Nephron (organoid): ENCODE data around the gene NCK2.

Source experiments
- H3K27ac Mint-ChIP-seq, 3 experiments: 2 replicates each; pipeline ENCODE4 v1.8.0; 2020; ENCODE audit warnings: mixed read lengths in 3 of 3, mild to moderate bottlenecking in 2 of 3, moderate library complexity in 1 of 3
- H3K27me3 Mint-ChIP-seq: 2 replicates; pipeline ENCODE4 v1.8.0; 2021; ENCODE audit warnings: low read depth, mild to moderate bottlenecking, moderate library complexity, mixed read lengths
- H3K36me3 Mint-ChIP-seq: 2 replicates; pipeline ENCODE4 v1.8.0; 2020; ENCODE audit warnings: low read depth, mixed read lengths
- H3K4me1 Mint-ChIP-seq: 2 replicates; pipeline ENCODE4 v1.8.0; 2020; ENCODE audit warnings: mixed read lengths
- H3K4me3 Mint-ChIP-seq, 3 experiments: 2 replicates each; pipeline ENCODE4 v1.8.0; 2020; ENCODE audit warnings: mild to moderate bottlenecking in 3 of 3, mixed read lengths in 3 of 3, moderate library complexity in 2 of 3
- H3K9me3 Mint-ChIP-seq: 2 replicates; pipeline ENCODE4 v1.8.0; 2020; ENCODE audit warnings: mixed read lengths
- CTCF ChIP-seq, 3 experiments: fragments of 200-600 bp; sonication (generic); IDR thresholded peaks; one replicate each; pipeline ENCODE4 v1.5.0; 2021; ENCODE audit warnings: antibody characterized with exemption in 3 of 3; ENCODE audit not compliant: unreplicated experiment in 3 of 3

The NCK2 gene

GRCh38 chr2:105741617-105742016 is 3.1 kb upstream of the NCK2 start:
- Mint-ChIP-seq H3K27ac (peak overlapping the region in 1 of 3 experiments; percentile 36), H3K36me3 (no peaks in the 10 kb centered on the region), H3K4me1 (peaks cover 35% of the 10 kb centered on the region), H3K4me3 (peak overlapping the region; percentile 9 to 57 (median 43)), H3K27me3 (no peaks in the 10 kb centered on the region), H3K9me3 (no peaks in the 10 kb centered on the region)
- TF ChIP-seq CTCF (IDR thresholded peaks at IDR 0.05; ENCODE audit: unreplicated experiment in 3 of 3) = no peak

GRCh38 chr2:105744091-105744908 is 412 bp upstream of the NCK2 start:
- H3K9me3 Mint-ChIP-seq = no peaks in the 10 kb centered on the region
- no peaks in the 10 kb centered on the region for H3K27me3 Mint-ChIP-seq
- H3K4me1 Mint-ChIP-seq = peaks cover 61% of the 10 kb centered on the region
- H3K36me3 Mint-ChIP-seq = peaks cover 8% of the 10 kb centered on the region
- peak overlapping the region; percentile 87 to 94 (median 91) for H3K4me3 Mint-ChIP-seq
- peak overlapping the region; percentile 93 to 98 (median 95) for H3K27ac Mint-ChIP-seq
- TF ChIP-seq CTCF (IDR thresholded peaks at IDR 0.05; ENCODE audit: unreplicated experiment in 3 of 3) = no peak

GRCh38 chr2:105746177-105747080 is 1.7 kb downstream of the NCK2 start:
- Mint-ChIP-seq H3K9me3 (no peaks in the 10 kb centered on the region), H3K27ac (peak overlapping the region; percentile 62 to 91 (median 84)), H3K4me1 (peaks cover 58% of the 10 kb centered on the region), H3K27me3 (no peaks in the 10 kb centered on the region), H3K36me3 (peaks cover 29% of the 10 kb centered on the region), H3K4me3 (peak overlapping the region; percentile 89 to 98 (median 92))
- TF ChIP-seq CTCF (IDR thresholded peaks at IDR 0.05; ENCODE audit: unreplicated experiment in 3 of 3) = no peak

GRCh38 chr2:105747254-105747894 is 2.7 kb downstream of the NCK2 start:
- no peak for TF ChIP-seq CTCF (IDR thresholded peaks at IDR 0.05; ENCODE audit: unreplicated experiment in 3 of 3)

GRCh38 chr2:105747991-105748390 is 3.3 kb downstream of the NCK2 start:
- TF ChIP-seq CTCF (IDR thresholded peaks at IDR 0.05; ENCODE audit: unreplicated experiment in 3 of 3) = no peak
- Mint-ChIP-seq H3K36me3 (peaks cover 37% of the 10 kb centered on the region), H3K27me3 (no peaks in the 10 kb centered on the region), H3K4me3 (peak overlapping the region; percentile 29 to 98 (median 67)), H3K27ac (peak overlapping the region in 2 of 3 experiments; percentile 84 to 91), H3K9me3 (no peaks in the 10 kb centered on the region), H3K4me1 (peaks cover 61% of the 10 kb centered on the region)

More at GRCh38 chr2:105747254-105747894, 2.7 kb downstream of the NCK2 start:
- Mint-ChIP-seq H3K9me3 (no peaks in the 10 kb centered on the region), H3K4me3 (peak overlapping the region; percentile 89 to 98 (median 92)), H3K27me3 (no peaks in the 10 kb centered on the region), H3K36me3 (peaks cover 32% of the 10 kb centered on the region), H3K27ac (peak overlapping the region; percentile 62 to 91 (median 84)), H3K4me1 (peaks cover 61% of the 10 kb centered on the region)
